Loucy (cell line): ENCODE measurements around the gene SELENOI.

Experiments
- H2AFZ ChIP-seq: fragments of 200-600 bp; sonication (generic); 2 replicates; pipeline ENCODE4 v1.6.0; 2016; ENCODE audit warnings: antibody characterized with exemption, mild to moderate bottlenecking, low read length, moderate library complexity
- H3F3A ChIP-seq: fragments of 200-600 bp; 2 replicates; pipeline ENCODE4 v1.6.0; 2016; ENCODE audit warnings: antibody characterized with exemption, low read depth, mild to moderate bottlenecking
- H3K27me3 ChIP-seq: fragments of 200-600 bp; sonication (generic); 2 replicates; pipeline ENCODE4 v1.6.1; 2014; ENCODE audit warnings: low read length, mild to moderate bottlenecking; ENCODE audit not compliant: insufficient read depth, poor library complexity, severe bottlenecking
- H3K36me3 ChIP-seq: fragments of 200-600 bp; sonication (generic); 2 replicates; pipeline ENCODE4 v1.6.1; 2016; ENCODE audit warnings: low read length; ENCODE audit not compliant: insufficient read depth
- H3K4me1 ChIP-seq: fragments of 200-600 bp; sonication (generic); 2 replicates; pipeline ENCODE4 v1.5.1; 2014; ENCODE audit warnings: low read length, mild to moderate bottlenecking; ENCODE audit not compliant: insufficient read depth, poor library complexity, severe bottlenecking
- H3K4me2 ChIP-seq: fragments of 200-600 bp; sonication (generic); 2 replicates; pipeline ENCODE4 v1.6.0; 2014; ENCODE audit warnings: antibody characterized with exemption, low read length, low read depth, mild to moderate bottlenecking; ENCODE audit not compliant: poor library complexity, severe bottlenecking
- H3K4me3 ChIP-seq: fragments of 200-600 bp; sonication (generic); 2 replicates; pipeline ENCODE4 v1.5.1; 2014; ENCODE audit warnings: low read length, mild to moderate bottlenecking, mixed read lengths; ENCODE audit not compliant: poor library complexity, severe bottlenecking
- H3K79me2 ChIP-seq: fragments of 200-600 bp; sonication (generic); 2 replicates; pipeline ENCODE4 v1.6.1; 2014; ENCODE audit warnings: low read length; ENCODE audit not compliant: insufficient read depth
- H3K9ac ChIP-seq: fragments of 200-600 bp; sonication (generic); 2 replicates; pipeline ENCODE4 v1.6.0; 2014; ENCODE audit warnings: mild to moderate bottlenecking, low read depth, low read length, moderate library complexity; ENCODE audit not compliant: poor library complexity, severe bottlenecking
- H3K9me2 ChIP-seq: fragments of 200-600 bp; sonication (generic); replicated peaks from 2 replicates; pipeline ENCODE4 v1.6.1; 2016; ENCODE audit warnings: low read depth, low read length, mixed read lengths
- H3K9me3 ChIP-seq: fragments of 200-600 bp; sonication (generic); 2 replicates; pipeline ENCODE4 v1.6.1; 2014; ENCODE audit warnings: mild to moderate bottlenecking, antibody characterized with exemption, low read length, low read depth; ENCODE audit not compliant: insufficient read depth
- H4K20me1 ChIP-seq: fragments of 200-600 bp; sonication (generic); 2 replicates; pipeline ENCODE4 v1.6.0; 2014; ENCODE audit warnings: antibody characterized with exemption, low read length, mild to moderate bottlenecking; ENCODE audit not compliant: insufficient read depth, poor library complexity, severe bottlenecking
- EZH2phosphoT487 ChIP-seq: fragments of 200-600 bp; IDR thresholded peaks from 2 replicates; pipeline ENCODE4 v1.6.1; 2018; ENCODE audit warnings: antibody characterized with exemption, mild to moderate bottlenecking, moderate library complexity, borderline replicate concordance
- TF ChIP-seq, protein P1 (sequence below): fragments of 200-600 bp; sonication (generic); conservative IDR thresholded peaks from 2 replicates; pipeline ENCODE4 v1.5.1; 2014; ENCODE audit warnings: mild to moderate bottlenecking, antibody characterized with exemption, low read length

Gene SELENOI

DNA sequence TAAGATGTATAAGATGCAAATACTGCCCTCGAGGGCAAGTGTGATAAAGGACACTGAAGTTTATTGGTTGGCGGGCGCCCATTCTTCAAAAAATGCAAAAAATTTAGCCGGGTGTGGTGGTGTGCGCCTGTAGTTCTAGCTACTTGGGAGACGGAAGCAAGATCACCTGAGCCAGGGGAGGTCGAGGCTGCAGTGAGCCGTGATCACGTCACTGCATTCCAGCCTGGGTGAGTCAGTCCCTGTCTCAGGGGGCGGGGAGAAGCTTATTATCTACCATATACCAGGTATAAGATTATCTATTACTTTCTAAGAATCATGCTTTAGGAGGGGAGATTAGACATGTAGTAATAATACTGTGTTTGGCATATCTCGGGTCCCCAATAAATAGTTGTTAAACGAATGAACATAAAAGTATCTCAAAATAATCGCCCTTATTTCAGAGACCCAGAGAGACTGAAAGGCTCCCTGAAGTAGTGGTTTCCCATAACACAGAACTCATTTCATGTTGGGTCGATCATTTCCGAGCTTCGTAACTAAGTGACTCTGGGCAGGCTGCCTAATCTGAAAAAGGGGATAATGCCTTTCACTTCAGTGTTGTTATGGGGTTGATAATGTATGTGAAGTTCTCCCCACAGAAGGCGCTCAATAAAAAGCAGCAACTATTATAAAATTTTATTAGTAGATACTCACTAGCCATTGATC, 1.2 kb upstream of the SELENOI start:
- Histone ChIP-seq H3K4me2 (peak overlapping the region; percentile 88), H3K9me2 (no peaks in the 10 kb centered on the region), H3K27me3 (no peaks in the 10 kb centered on the region), H3K9me3 (no peaks in the 10 kb centered on the region), H3K79me2 (peaks cover 55% of the 10 kb centered on the region), H3K4me3 (peak overlapping the region; percentile 91), H3K4me1 (peaks cover 30% of the 10 kb centered on the region), H3K9ac (peak overlapping the region; percentile 91), H2AFZ (peak overlapping the region; percentile 88; the same call in 1 of the 2 replicates), H4K20me1 (peaks cover 34% of the 10 kb centered on the region), H3F3A (no peaks in the 10 kb centered on the region), H3K36me3 (no peaks in the 10 kb centered on the region)
- TF ChIP-seq EZH2phosphoT487 = no peak
- TF ChIP-seq, protein P1, sequence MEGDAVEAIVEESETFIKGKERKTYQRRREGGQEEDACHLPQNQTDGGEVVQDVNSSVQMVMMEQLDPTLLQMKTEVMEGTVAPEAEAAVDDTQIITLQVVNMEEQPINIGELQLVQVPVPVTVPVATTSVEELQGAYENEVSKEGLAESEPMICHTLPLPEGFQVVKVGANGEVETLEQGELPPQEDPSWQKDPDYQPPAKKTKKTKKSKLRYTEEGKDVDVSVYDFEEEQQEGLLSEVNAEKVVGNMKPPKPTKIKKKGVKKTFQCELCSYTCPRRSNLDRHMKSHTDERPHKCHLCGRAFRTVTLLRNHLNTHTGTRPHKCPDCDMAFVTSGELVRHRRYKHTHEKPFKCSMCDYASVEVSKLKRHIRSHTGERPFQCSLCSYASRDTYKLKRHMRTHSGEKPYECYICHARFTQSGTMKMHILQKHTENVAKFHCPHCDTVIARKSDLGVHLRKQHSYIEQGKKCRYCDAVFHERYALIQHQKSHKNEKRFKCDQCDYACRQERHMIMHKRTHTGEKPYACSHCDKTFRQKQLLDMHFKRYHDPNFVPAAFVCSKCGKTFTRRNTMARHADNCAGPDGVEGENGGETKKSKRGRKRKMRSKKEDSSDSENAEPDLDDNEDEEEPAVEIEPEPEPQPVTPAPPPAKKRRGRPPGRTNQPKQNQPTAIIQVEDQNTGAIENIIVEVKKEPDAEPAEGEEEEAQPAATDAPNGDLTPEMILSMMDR = no peak

DNA sequence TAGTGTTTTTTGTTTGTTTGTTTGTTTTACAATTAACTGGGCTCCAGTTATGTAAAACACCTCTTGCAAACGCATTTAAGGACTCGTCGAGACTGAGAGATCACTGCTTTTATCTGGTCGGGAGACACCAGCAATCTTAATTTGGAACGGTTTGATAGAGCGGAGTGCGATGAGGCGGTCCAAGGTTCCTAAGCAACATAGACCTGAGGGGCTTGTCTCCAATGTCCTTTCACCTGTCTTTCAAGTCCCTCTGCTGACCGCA, 729 bp upstream of the SELENOI start:
- Histone ChIP-seq H3K9me3 (no peaks in the 10 kb centered on the region), H2AFZ (peak overlapping the region; percentile 88), H3K79me2 (peaks cover 60% of the 10 kb centered on the region), H3K4me2 (peak overlapping the region; percentile 88), H3F3A (no peaks in the 10 kb centered on the region), H3K9ac (peak overlapping the region; percentile 91), H3K4me3 (peak overlapping the region; percentile 91), H3K4me1 (peaks cover 33% of the 10 kb centered on the region), H3K36me3 (no peaks in the 10 kb centered on the region), H3K9me2 (no peaks in the 10 kb centered on the region), H3K27me3 (no peaks in the 10 kb centered on the region), H4K20me1 (peaks cover 39% of the 10 kb centered on the region)
- TF ChIP-seq, protein P1 = no peak
- TF ChIP-seq EZH2phosphoT487 = no peak

DNA sequence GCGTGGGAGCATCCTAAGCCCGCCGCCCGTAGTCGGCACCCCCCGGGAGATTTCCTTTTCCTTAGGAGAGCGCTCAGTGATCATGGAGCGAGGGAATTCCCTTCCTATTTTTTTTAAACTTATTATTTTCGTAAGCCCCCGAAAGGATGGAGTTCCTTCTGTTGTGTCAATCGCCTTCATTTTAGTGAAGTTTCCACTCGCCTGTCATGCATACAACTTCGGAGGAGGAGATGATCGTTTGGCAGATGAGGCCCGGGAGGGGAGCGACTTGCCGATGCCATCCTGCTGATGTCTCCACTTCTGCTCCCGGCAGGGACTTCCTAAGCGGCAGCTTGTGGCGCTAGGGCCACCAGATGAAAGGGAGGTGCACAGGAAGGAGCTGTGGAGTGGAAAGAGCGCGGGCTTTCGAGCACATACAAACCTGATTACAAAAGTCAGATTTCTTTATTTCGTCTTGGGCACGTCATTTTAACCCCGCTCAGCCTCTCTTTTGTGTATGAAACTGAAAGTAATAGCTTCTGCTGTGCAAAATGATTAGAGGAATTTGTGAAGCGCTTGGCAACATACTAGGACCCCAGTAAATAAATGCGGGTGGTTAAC, 611 bp downstream of the SELENOI start, which contains the start of gene ADGRF3:
Gene ADGRF3, minus strand, starts transcription at position 336 of the 600 bp plus-strand sequence. CDS start 555 bp downstream, outside the sequence.
- Histone ChIP-seq H3K4me3 (peak within 1 kb of the TSS; percentile 91), H3F3A (no peaks in the 10 kb centered on the region), H3K9me2 (no peaks in the 10 kb centered on the region), H3K4me1 (peaks cover 41% of the 10 kb centered on the region), H3K36me3 (no peaks in the 10 kb centered on the region), H3K4me2 (peak within 1 kb of the TSS; percentile 91), H3K27me3 (no peaks in the 10 kb centered on the region), H2AFZ (peak within 1 kb of the TSS; percentile 88), H4K20me1 (peaks cover 46% of the 10 kb centered on the region), H3K9ac (peak within 1 kb of the TSS; percentile 91), H3K9me3 (no peaks in the 10 kb centered on the region), H3K79me2 (peaks cover 73% of the 10 kb centered on the region)
- TF ChIP-seq, protein P1 = no peak
- no peak for TF ChIP-seq EZH2phosphoT487
